LNCaP clone FGC (cell line): Measurements from ENCODE around the gene LHPP.

Experiments
- DNase-seq: peaks from one replicate; pipeline ENCODE4 v3.0.0-alpha.2; 2011; ENCODE audit warnings: low read depth
- H3K4me3 ChIP-seq: 2 replicates; pipeline ENCODE4 v1.5.1; 2011; ENCODE audit warnings: mild to moderate bottlenecking, low read depth, low read length, control low read depth
- TF ChIP-seq, protein P1 (sequence below): IDR thresholded peaks from 2 replicates; pipeline ENCODE4 v1.5.1; 2012; ENCODE audit warnings: mild to moderate bottlenecking; ENCODE audit not compliant: control insufficient read depth, insufficient read depth; ENCODE audit errors: extremely low read depth

The LHPP gene

DNA sequence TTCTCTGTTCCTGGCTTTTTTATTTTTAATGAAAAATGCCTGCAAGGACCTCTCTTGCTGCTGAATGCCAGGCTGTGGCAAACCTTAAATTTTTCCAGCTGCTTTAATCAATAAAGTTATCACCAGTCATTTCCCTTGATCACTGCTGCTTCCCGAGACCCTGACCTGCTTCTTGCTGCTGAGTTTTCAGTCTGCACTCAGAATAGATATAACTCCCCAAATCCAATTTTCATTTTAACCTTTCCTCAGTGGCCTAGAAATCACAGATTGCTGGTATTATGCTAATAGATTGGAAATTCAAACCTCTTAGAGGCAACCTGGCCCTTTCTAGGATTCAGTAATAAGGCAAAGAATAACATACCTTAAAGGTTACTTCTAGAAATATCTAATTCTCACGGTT is 43.7 kb downstream of the LHPP start:
- no peak for DNase-seq
- H3K4me3 ChIP-seq, result no peak overlapping the region
- TF ChIP-seq, protein P1, sequence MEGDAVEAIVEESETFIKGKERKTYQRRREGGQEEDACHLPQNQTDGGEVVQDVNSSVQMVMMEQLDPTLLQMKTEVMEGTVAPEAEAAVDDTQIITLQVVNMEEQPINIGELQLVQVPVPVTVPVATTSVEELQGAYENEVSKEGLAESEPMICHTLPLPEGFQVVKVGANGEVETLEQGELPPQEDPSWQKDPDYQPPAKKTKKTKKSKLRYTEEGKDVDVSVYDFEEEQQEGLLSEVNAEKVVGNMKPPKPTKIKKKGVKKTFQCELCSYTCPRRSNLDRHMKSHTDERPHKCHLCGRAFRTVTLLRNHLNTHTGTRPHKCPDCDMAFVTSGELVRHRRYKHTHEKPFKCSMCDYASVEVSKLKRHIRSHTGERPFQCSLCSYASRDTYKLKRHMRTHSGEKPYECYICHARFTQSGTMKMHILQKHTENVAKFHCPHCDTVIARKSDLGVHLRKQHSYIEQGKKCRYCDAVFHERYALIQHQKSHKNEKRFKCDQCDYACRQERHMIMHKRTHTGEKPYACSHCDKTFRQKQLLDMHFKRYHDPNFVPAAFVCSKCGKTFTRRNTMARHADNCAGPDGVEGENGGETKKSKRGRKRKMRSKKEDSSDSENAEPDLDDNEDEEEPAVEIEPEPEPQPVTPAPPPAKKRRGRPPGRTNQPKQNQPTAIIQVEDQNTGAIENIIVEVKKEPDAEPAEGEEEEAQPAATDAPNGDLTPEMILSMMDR, result no peak

DNA sequence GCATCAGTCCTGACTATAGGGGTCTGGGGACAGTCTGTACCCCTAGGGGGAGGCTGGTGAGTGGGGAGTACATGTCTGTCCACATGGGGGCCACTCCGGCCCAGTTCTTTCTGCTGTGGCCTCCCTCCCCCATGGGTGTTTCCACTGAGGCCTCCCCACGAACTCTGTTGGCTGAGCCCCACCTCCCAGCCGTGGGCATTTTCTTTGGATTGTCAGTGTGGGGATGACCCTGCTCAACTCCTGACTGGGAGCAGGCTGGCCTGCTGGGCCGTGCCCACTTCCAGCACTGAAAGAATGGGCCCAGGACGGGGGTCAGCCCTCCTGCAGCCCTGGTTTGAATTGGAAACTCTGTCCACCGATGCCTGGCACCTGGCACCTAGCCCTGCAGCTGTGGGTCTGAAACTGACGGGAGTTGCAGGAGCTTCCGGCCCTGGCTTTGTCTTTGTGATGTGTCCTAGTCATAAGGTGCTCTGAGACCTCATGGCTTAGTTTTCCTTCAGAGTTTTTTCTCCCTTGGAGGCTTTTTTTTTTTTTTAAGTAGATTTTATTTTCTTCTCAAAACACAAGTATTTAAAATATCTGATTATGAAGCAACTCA is 46.5 kb downstream of the LHPP start:
- TF ChIP-seq, protein P1, result no peak
- no peak for DNase-seq
- H3K4me3 ChIP-seq, result no peak overlapping the region

DNA sequence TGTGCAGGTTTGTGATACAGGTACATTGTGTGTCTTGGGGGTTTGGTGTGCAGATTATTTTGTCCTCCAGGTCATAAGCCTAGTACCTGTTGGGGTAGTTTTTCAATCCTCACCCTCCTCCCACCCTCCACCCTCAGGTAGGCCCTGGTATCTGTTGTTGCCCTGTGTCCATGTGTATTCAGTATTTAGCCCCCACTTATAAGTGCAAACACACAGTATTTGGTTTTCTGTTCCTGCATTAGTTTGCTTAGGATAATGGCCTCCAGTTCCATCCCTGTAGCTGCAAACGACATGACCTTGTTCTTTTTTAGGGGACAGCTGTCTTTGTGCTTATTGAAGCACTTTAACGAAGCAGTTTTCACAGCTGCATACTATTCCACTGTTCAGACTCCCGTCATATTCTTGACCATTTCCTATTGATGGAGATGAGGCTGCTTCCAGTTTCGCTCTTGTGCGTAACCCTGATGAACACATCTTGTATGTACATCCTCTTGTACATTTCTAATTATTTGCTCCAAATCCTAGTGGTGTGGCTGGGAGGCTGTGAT is 47.4 kb downstream of the LHPP start:
- TF ChIP-seq, protein P1, result no peak
- no peak for DNase-seq
- no peak overlapping the region for H3K4me3 ChIP-seq

DNA sequence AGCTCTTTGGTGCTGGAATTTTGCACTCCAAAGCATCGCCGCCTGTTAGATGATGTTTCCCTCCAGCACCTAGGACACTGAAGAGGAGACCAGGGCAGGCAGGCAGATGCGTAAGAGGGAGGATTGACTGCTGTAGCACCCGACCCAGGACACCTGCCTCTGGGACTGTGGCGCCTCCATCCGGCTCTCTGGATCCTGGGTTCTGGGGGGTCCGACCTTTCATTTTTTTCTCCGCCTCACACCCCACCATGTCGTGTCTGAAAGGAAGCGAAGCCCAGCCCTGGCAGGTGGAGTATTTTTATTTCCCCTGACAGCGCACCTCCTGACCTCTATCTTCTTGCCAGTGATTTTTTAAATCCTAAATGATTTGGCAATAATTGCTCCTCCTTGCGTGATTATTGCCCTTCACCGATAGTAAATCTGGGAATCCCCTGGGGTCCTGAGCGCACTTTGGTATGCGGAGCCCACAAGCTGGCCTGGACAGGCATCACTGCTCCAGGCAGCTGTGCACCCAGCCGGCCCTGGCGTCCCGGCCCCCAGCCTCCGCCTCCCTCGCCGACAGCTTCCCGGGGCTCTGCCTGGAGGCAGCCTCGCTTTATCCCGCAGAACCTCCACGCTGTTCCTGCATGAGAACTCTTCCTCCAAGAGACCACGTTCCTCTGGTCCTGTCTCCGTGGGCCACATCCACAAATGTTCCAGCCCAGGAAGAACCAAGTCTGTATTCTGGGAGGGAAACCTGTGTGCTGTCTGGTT is 48.4 kb downstream of the LHPP start:
- TF ChIP-seq, protein P1, result no peak
- no peak overlapping the region for H3K4me3 ChIP-seq
- DNase-seq, result no peak

- no peak for DNase-seq
- no peak overlapping the region for H3K4me3 ChIP-seq
- TF ChIP-seq, protein P1, result no peak
Measured at GRCh38 chr10:124510759-124511158, 49.1 kb downstream of the LHPP start.

GRCh38 chr10:124511205-124512039 is 49.8 kb downstream of the LHPP start:
- no peak overlapping the region for H3K4me3 ChIP-seq
- no peak for DNase-seq
- TF ChIP-seq, protein P1, result no peak
